HepG2 (cell line): ENCODE results near the gene ABCG2. TPM values are rescaled to one million over a fixed set of nuclear protein-coding genes. Genes with fewer than 3 reads are reported as not detected.

Experiments
- ARHGAP35 ChIP-seq: sonication (generic); formaldehyde crosslinking; IDR thresholded peaks from 2 replicates; pipeline ENCODE4 v1.9.0; 2022; ENCODE audit warnings: mild to moderate bottlenecking, inconsistent platforms, moderate library complexity, missing genetic modification reagents, borderline replicate concordance
- CHD2 ChIP-seq: IDR thresholded peaks from 2 replicates; pipeline ENCODE4 v1.6.1; 2011; ENCODE audit warnings: low read depth, low read length, improper control_type of control experiment
- LBX2 ChIP-seq: sonication (generic); formaldehyde crosslinking; IDR thresholded peaks from 2 replicates; pipeline ENCODE4 v1.5.0; 2020; ENCODE audit warnings: missing genetic modification reagents, mild to moderate bottlenecking, borderline replicate concordance
- SNAPC4 ChIP-seq: sonication (generic); formaldehyde crosslinking; IDR thresholded peaks from 2 replicates; pipeline ENCODE4 v1.4.0; 2020; ENCODE audit warnings: mild to moderate bottlenecking, missing genetic modification reagents
- SNAPC5 ChIP-seq: sonication (generic); formaldehyde crosslinking; IDR thresholded peaks from 2 replicates; pipeline ENCODE4 v1.8.1; 2023; ENCODE audit warnings: mild to moderate bottlenecking, missing genetic modification reagents, borderline replicate concordance
- ZFP91 ChIP-seq: sonication (generic); formaldehyde crosslinking; IDR thresholded peaks from 2 replicates; pipeline ENCODE4 v1.9.0; 2022; ENCODE audit warnings: missing genetic modification reagents, mild to moderate bottlenecking, borderline replicate concordance
- ZHX2 ChIP-seq, 2 experiments: sonication (generic) in 1 of 2; formaldehyde crosslinking in 1 of 2; IDR thresholded peaks; 2 replicates each; pipeline versions ENCODE4 v1.6.1 to v1.9.0; 2014 to 2022; ENCODE audit warnings: antibody characterized with exemption in 1 of 2, borderline replicate concordance in 1 of 2, inconsistent platforms in 1 of 2, low read depth in 1 of 2, missing genetic modification reagents in 1 of 2
- ZNF260 ChIP-seq: sonication (generic); formaldehyde crosslinking; IDR thresholded peaks from 2 replicates; pipeline ENCODE4 v1.4.0; 2020; ENCODE audit warnings: missing genetic modification reagents, low read depth, mild to moderate bottlenecking, borderline replicate concordance
- ZNF280D ChIP-seq: sonication (generic); formaldehyde crosslinking; IDR thresholded peaks from 2 replicates; pipeline ENCODE4 v1.5.1; 2020; ENCODE audit warnings: mild to moderate bottlenecking, missing genetic modification reagents
- polyA plus RNA-seq, 8 experiments: library from polyadenylated mRNA; depleted of rRNA in 3 of 8; stranded (reverse) in 7 of 8; unstranded in 1 of 8; fragments of >200 nt; fragmentation: Illumina TruSeq in 4 of 8; extraction: Trizol in 4 of 8; gene quantifications; 2 replicates each; pipeline versions ENCODE4 v1.2.1 to v1.2.3, GENCODE V29; 2011 to 2016; ENCODE audit warnings: low read depth in 4 of 8, missing spikeins in 1 of 8, mixed read lengths in 1 of 8; ENCODE audit not compliant: insufficient read depth in 1 of 8
- total RNA-seq, 5 experiments: library from RNA; depleted of rRNA; stranded (reverse); fragments of >200 nt; fragmentation: Illumina TruSeq; extraction: Trizol; gene quantifications; 2 replicates each; pipeline ENCODE4 v1.2.3, GENCODE V29; 2016; ENCODE audit warnings: low read depth in 1 of 5

Gene ABCG2
- total and polyA plus RNA-seq, 2 of the 13 experiments (the other 11 are each of a cell fraction or from before 2014, with no cell fraction given), result 10.0 to 15.7 TPM

GRCh38 chr4:88107406-88108107 lies 50.9 kb downstream of the ABCG2 start (continued):
- TF ChIP-seq LBX2 (CRISPR knock-in tag) (no peak), ZFP91 (CRISPR knock-in tag) (no peak), ZNF280D (CRISPR knock-in tag) (0 out of 2 replicates have a peak, but pooled peaks have one; percentile 67), ARHGAP35 (CRISPR knock-in tag) (no peak), ZNF260 (CRISPR knock-in tag) (no peak), SNAPC4 (CRISPR knock-in tag) (no peak), SNAPC5 (no peak), ZHX2 (IDR thresholded peaks at IDR 0.05; ENCODE audit: low read depth) (0 out of 2 replicates have a peak, but pooled peaks have one; percentile 35), ZHX2 (CRISPR knock-in tag; IDR thresholded peaks at IDR 0.05; ENCODE audit: borderline replicate concordance) (no peak), CHD2 (no peak)
